ENCODE measurements around the gene STAP1.

Gene STAP1

GRCh38 chr4:67556436-67556835 lies 2.1 kb upstream of the STAP1 start:
- no peak for DNase-seq (ENCODE audit: low read depth)

GRCh38 chr4:67565284-67565683 lies 6.8 kb downstream of the STAP1 start:
- DNase-seq (ENCODE audit: low read depth): no peak

GRCh38 chr4:67566335-67566734 lies 7.8 kb downstream of the STAP1 start:
- DNase-seq (ENCODE audit: low read depth): no peak

- DNase-seq (ENCODE audit: low read depth): no peak
These were observed 10.3 kb downstream of the STAP1 start for GRCh38 chr4:67568820-67569219.

- no peak for DNase-seq (ENCODE audit: low read depth)
These were observed 12.0 kb downstream of the STAP1 start for GRCh38 chr4:67570537-67570936.

- no peak for DNase-seq (ENCODE audit: low read depth)
These were observed 13.4 kb downstream of the STAP1 start for GRCh38 chr4:67571975-67572374.

- no peak for DNase-seq (ENCODE audit: low read depth)
These were observed 14.7 kb downstream of the STAP1 start for GRCh38 chr4:67573193-67573592.

GRCh38 chr4:67575232-67576058 lies 16.9 kb downstream of the STAP1 start:
- no peak for DNase-seq (ENCODE audit: low read depth)

- DNase-seq (ENCODE audit: low read depth): no peak
These were observed 17.5 kb downstream of the STAP1 start for GRCh38 chr4:67576059-67576466.

GRCh38 chr4:67576538-67576937 lies 18.0 kb downstream of the STAP1 start:
- no peak for DNase-seq (ENCODE audit: low read depth)

GRCh38 chr4:67580577-67580976 lies 22.1 kb downstream of the STAP1 start:
- no peak for DNase-seq (ENCODE audit: low read depth)

GRCh38 chr4:67581208-67581857 lies 22.8 kb downstream of the STAP1 start:
- DNase-seq (ENCODE audit: low read depth): no peak

GRCh38 chr4:67581913-67582312 lies 23.4 kb downstream of the STAP1 start:
- DNase-seq (ENCODE audit: low read depth): no peak

- no peak for DNase-seq (ENCODE audit: low read depth)
These were observed 26.0 kb downstream of the STAP1 start for GRCh38 chr4:67584496-67584895.

GRCh38 chr4:67587156-67587555 lies 28.6 kb downstream of the STAP1 start:
- DNase-seq (ENCODE audit: low read depth): no peak

GRCh38 chr4:67593741-67594175 lies 35.2 kb downstream of the STAP1 start:
- no peak for DNase-seq (ENCODE audit: low read depth)

- DNase-seq (ENCODE audit: low read depth): no peak
These were observed 44.9 kb downstream of the STAP1 start for GRCh38 chr4:67603310-67604028.

GRCh38 chr4:67604029-67604381 lies 45.5 kb downstream of the STAP1 start:
- no peak for DNase-seq (ENCODE audit: low read depth)

- no peak for DNase-seq (ENCODE audit: low read depth)
These were observed 46.2 kb downstream of the STAP1 start for GRCh38 chr4:67604749-67605148.

- no peak for DNase-seq (ENCODE audit: low read depth)
These were observed 49.5 kb downstream of the STAP1 start for GRCh38 chr4:67608027-67608426.

- DNase-seq (ENCODE audit: low read depth): no peak
These were observed 55.7 kb downstream of the STAP1 start for GRCh38 chr4:67614186-67614585.

- no peak for DNase-seq (ENCODE audit: low read depth)
These were observed 56.6 kb downstream of the STAP1 start for GRCh38 chr4:67615119-67615518.

GRCh38 chr4:67616478-67616877 lies 58.0 kb downstream of the STAP1 start:
- DNase-seq (ENCODE audit: low read depth): no peak
